Karpas-422 (cell line): ENCODE results near the gene HNRNPLL. TPM values are rescaled to one million over a fixed set of nuclear protein-coding genes. Genes with fewer than 3 reads are reported as not detected.
"Not testable (repeated sequence)": the region's sequence is repeated elsewhere in the genome, so short reads cannot be mapped to it uniquely, and the experiment has no call there.

Experiments
- DNase-seq: peaks from one replicate; pipeline ENCODE4 v3.0.0-alpha.2; 2015
- H2AFZ ChIP-seq: fragments of 200-600 bp; sonication (generic); 2 replicates; pipeline ENCODE4 v1.6.1; 2014; ENCODE audit warnings: antibody characterized with exemption, low read length, mixed read lengths
- H3K27ac ChIP-seq: fragments of 200-600 bp; sonication (generic); 2 replicates; pipeline ENCODE4 v1.5.1; 2014; ENCODE audit warnings: mild to moderate bottlenecking, low read length, moderate library complexity
- H3K27me3 ChIP-seq: fragments of 200-600 bp; sonication (generic); 2 replicates; pipeline ENCODE4 v1.6.1; 2014; ENCODE audit warnings: low read length, mixed read lengths
- H3K36me3 ChIP-seq: fragments of 200-600 bp; sonication (generic); 2 replicates; pipeline ENCODE4 v1.6.1; 2014; ENCODE audit warnings: low read length, mixed read lengths; ENCODE audit not compliant: insufficient read depth
- H3K4me1 ChIP-seq: fragments of 200-600 bp; sonication (generic); 2 replicates; pipeline ENCODE4 v1.6.1; 2014; ENCODE audit warnings: mild to moderate bottlenecking, low read length, mixed read lengths
- H3K4me2 ChIP-seq: fragments of 200-600 bp; sonication (generic); 2 replicates; pipeline ENCODE4 v1.6.1; 2014; ENCODE audit warnings: low read length, low read depth, mild to moderate bottlenecking; ENCODE audit not compliant: poor library complexity, severe bottlenecking
- H3K4me3 ChIP-seq: fragments of 200-600 bp; sonication (generic); 2 replicates; pipeline ENCODE4 v1.5.1; 2014; ENCODE audit warnings: mild to moderate bottlenecking, antibody characterized with exemption, low read length, mixed read lengths
- H3K79me2 ChIP-seq: fragments of 200-600 bp; sonication (generic); 2 replicates; pipeline ENCODE4 v1.6.1; 2014; ENCODE audit warnings: mild to moderate bottlenecking, low read length, mixed read lengths
- H3K9ac ChIP-seq: fragments of 200-600 bp; sonication (generic); 2 replicates; pipeline ENCODE4 v1.6.0; 2014; ENCODE audit warnings: low read length
- H3K9me2 ChIP-seq: fragments of 200-600 bp; sonication (generic), shearing (Covaris generic); replicated peaks from 2 replicates; pipeline ENCODE4 v1.6.0; 2014; ENCODE audit warnings: mild to moderate bottlenecking, low read length, moderate library complexity; ENCODE audit not compliant: insufficient read depth
- H3K9me3 ChIP-seq: fragments of 300-700, 200-600 bp; sonication (generic); 2 replicates; pipeline ENCODE4 v1.6.1; 2014; ENCODE audit warnings: low read length, mixed read lengths
- H4K20me1 ChIP-seq: fragments of 200-600 bp; sonication (generic); 2 replicates; pipeline ENCODE4 v1.6.1; 2014; ENCODE audit warnings: mild to moderate bottlenecking, antibody characterized with exemption, low read length, low read depth; ENCODE audit not compliant: insufficient read depth
- total RNA-seq: library from RNA; depleted of rRNA; stranded (reverse); fragments of >200 nt; shearing (Covaris generic); gene quantifications from 2 replicates; pipeline ENCODE4 v1.2.3, GENCODE V29; 2014; ENCODE audit warnings: low replicate concordance

The HNRNPLL gene
- total RNA-seq, 1 experiment from 2014 or later, result 131 TPM

GRCh38 chr2:38542248-38542631, 60.5 kb downstream of the HNRNPLL start:
- H3K9ac ChIP-seq, result not testable (repeated sequence)

GRCh38 chr2:38540580-38541286, 62.0 kb downstream of the HNRNPLL start:
- no peaks in the 10 kb centered on the region for H3K36me3 ChIP-seq
- H3K27me3 ChIP-seq, result no peaks in the 10 kb centered on the region
- H3K79me2 ChIP-seq, result no peaks in the 10 kb centered on the region
- no peaks in the 10 kb centered on the region for H4K20me1 ChIP-seq
- DNase-seq, result no peak
- H3K9me2 ChIP-seq, result no peaks in the 10 kb centered on the region
- H3K4me3 ChIP-seq, result no peak overlapping the region
- no peak overlapping the region for H3K9ac ChIP-seq
- peaks cover 18% of the 10 kb centered on the region for H3K4me1 ChIP-seq
- peak overlapping the region; percentile 58 for H3K27ac ChIP-seq
- no peaks in the 10 kb centered on the region for H3K9me3 ChIP-seq
- H2AFZ ChIP-seq, result no peak overlapping the region
- no peak overlapping the region for H3K4me2 ChIP-seq

More at GRCh38 chr2:38542248-38542631, 60.5 kb downstream of the HNRNPLL start:
- H3K79me2 ChIP-seq, H3K4me2 ChIP-seq, H4K20me1 ChIP-seq, H2AFZ ChIP-seq, H3K36me3 ChIP-seq, DNase-seq, H3K4me3 ChIP-seq, H3K9me2 ChIP-seq, H3K27ac ChIP-seq, H3K27me3 ChIP-seq, H3K9me3 ChIP-seq: not testable (repeated sequence)
- peaks cover 23% of the 10 kb centered on the region for H3K4me1 ChIP-seq

GRCh38 chr2:38539086-38539485, 63.6 kb downstream of the HNRNPLL start:
- DNase-seq, result no peak
- H3K4me1 ChIP-seq, result peaks cover 34% of the 10 kb centered on the region
- H3K36me3 ChIP-seq, result no peaks in the 10 kb centered on the region
- H3K9me2 ChIP-seq, result no peaks in the 10 kb centered on the region
- no peaks in the 10 kb centered on the region for H3K27me3 ChIP-seq
- no peak overlapping the region for H3K4me3 ChIP-seq
- no peak overlapping the region for H3K9ac ChIP-seq
- no peak overlapping the region for H3K27ac ChIP-seq
- H2AFZ ChIP-seq, result no peak overlapping the region
- no peak overlapping the region for H3K4me2 ChIP-seq
- no peaks in the 10 kb centered on the region for H3K79me2 ChIP-seq
- H4K20me1 ChIP-seq, result no peaks in the 10 kb centered on the region
- H3K9me3 ChIP-seq, result no peaks in the 10 kb centered on the region

GRCh38 chr2:38537937-38538525, 64.7 kb downstream of the HNRNPLL start:
- Histone ChIP-seq H3K9me2 (no peaks in the 10 kb centered on the region), H3K9me3 (no peaks in the 10 kb centered on the region), H3K4me2 (no peak overlapping the region), H3K79me2 (no peaks in the 10 kb centered on the region), H3K36me3 (no peaks in the 10 kb centered on the region), H3K27me3 (no peaks in the 10 kb centered on the region), H2AFZ (no peak overlapping the region), H3K27ac (no peak overlapping the region; the same call in 1 of the 2 replicates), H4K20me1 (no peaks in the 10 kb centered on the region), H3K9ac (no peak overlapping the region), H3K4me3 (no peak overlapping the region), H3K4me1 (peaks cover 44% of the 10 kb centered on the region)
- DNase-seq, result no peak

- H3K36me3 ChIP-seq, DNase-seq, H3K79me2 ChIP-seq, H3K27ac ChIP-seq, H4K20me1 ChIP-seq, H3K9me2 ChIP-seq, H3K9ac ChIP-seq, H3K4me2 ChIP-seq, H2AFZ ChIP-seq, H3K4me3 ChIP-seq, H3K27me3 ChIP-seq, H3K9me3 ChIP-seq: not testable (repeated sequence)
- H3K4me1 ChIP-seq, result peaks cover 51% of the 10 kb centered on the region
These were observed 65.4 kb downstream of the HNRNPLL start for GRCh38 chr2:38537296-38537695.

GRCh38 chr2:38535744-38536506, 66.8 kb downstream of the HNRNPLL start:
- Histone ChIP-seq H3K4me3 (peak overlapping the region; percentile 49; the same call in 1 of the 2 replicates), H2AFZ (no peak overlapping the region), H4K20me1 (no peaks in the 10 kb centered on the region), H3K9me2 (no peaks in the 10 kb centered on the region), H3K9ac (peak overlapping the region; percentile 46), H3K27me3 (no peaks in the 10 kb centered on the region), H3K9me3 (no peaks in the 10 kb centered on the region), H3K79me2 (no peaks in the 10 kb centered on the region), H3K4me2 (peak overlapping the region; percentile 77), H3K4me1 (peaks cover 48% of the 10 kb centered on the region), H3K36me3 (no peaks in the 10 kb centered on the region), H3K27ac (peak overlapping the region; percentile 99)
- peak; percentile 85 for DNase-seq

- Histone ChIP-seq H3K4me3 (no peak overlapping the region), H3K4me1 (peaks cover 48% of the 10 kb centered on the region), H3K27ac (peak overlapping the region; percentile 99), H3K4me2 (peak overlapping the region; percentile 77), H3K9me2 (no peaks in the 10 kb centered on the region), H3K9me3 (no peaks in the 10 kb centered on the region), H3K79me2 (no peaks in the 10 kb centered on the region), H2AFZ (peak overlapping the region; percentile 5; the same call in 1 of the 2 replicates), H3K36me3 (no peaks in the 10 kb centered on the region), H3K9ac (peak overlapping the region; percentile 81; the same call in 1 of the 2 replicates), H4K20me1 (no peaks in the 10 kb centered on the region), H3K27me3 (no peaks in the 10 kb centered on the region)
- DNase-seq, result no peak
These were observed 67.4 kb downstream of the HNRNPLL start for GRCh38 chr2:38535404-38535743.

- Histone ChIP-seq H3K27ac (peak overlapping the region; percentile 99), H3K79me2 (no peaks in the 10 kb centered on the region), H3K27me3 (no peaks in the 10 kb centered on the region), H3K4me2 (peak overlapping the region; percentile 77), H3K4me1 (peaks cover 52% of the 10 kb centered on the region), H3K9me3 (no peaks in the 10 kb centered on the region), H3K9ac (peak overlapping the region; percentile 81), H3K36me3 (no peaks in the 10 kb centered on the region), H3K9me2 (no peaks in the 10 kb centered on the region), H2AFZ (peak overlapping the region; percentile 5; the same call in 1 of the 2 replicates), H4K20me1 (no peaks in the 10 kb centered on the region), H3K4me3 (peak overlapping the region; percentile 52; the same call in 1 of the 2 replicates)
- DNase-seq, result peak; percentile 64
These were observed 67.9 kb downstream of the HNRNPLL start for GRCh38 chr2:38534746-38535403.
